Measurements from ENCODE around the gene NUAK1.
A peak's percentile ranks its signal among the peaks of the same experiment; 100 is the strongest.

The NUAK1 gene

GRCh38 chr12:106138633-106139421 lies at the start of gene NUAK1:
Gene NUAK1, minus strand, starts transcription at chr12:106138954. Its CDS starts 301 bp downstream, at chr12:106138653.
- DNase-seq = peak; percentile 35

- DNase-seq = no peak
Measured at GRCh38 chr12:106188256-106188655, 49.5 kb upstream of the NUAK1 start.

GRCh38 chr12:106187842-106188241 lies 49.1 kb upstream of the NUAK1 start:
- DNase-seq = no peak

- DNase-seq = no peak
Measured at GRCh38 chr12:106187155-106187789, 48.5 kb upstream of the NUAK1 start.

- DNase-seq = no peak
Measured at GRCh38 chr12:106183735-106184134, 45.0 kb upstream of the NUAK1 start.

GRCh38 chr12:106181401-106182114 lies 42.8 kb upstream of the NUAK1 start:
- DNase-seq = no peak

GRCh38 chr12:106179086-106179485 lies 40.3 kb upstream of the NUAK1 start:
- no peak for DNase-seq

- no peak for DNase-seq
Measured at GRCh38 chr12:106178562-106178961, 39.8 kb upstream of the NUAK1 start.

- DNase-seq = no peak
Measured at GRCh38 chr12:106176560-106176959, 37.8 kb upstream of the NUAK1 start.

GRCh38 chr12:106174876-106175275 lies 36.1 kb upstream of the NUAK1 start:
- no peak for DNase-seq

- DNase-seq = no peak
Measured at GRCh38 chr12:106173442-106173841, 34.7 kb upstream of the NUAK1 start.

- DNase-seq = no peak
Measured at GRCh38 chr12:106171117-106171750, 32.5 kb upstream of the NUAK1 start.

GRCh38 chr12:106170285-106170684 lies 31.5 kb upstream of the NUAK1 start:
- no peak for DNase-seq

GRCh38 chr12:106163712-106164111 lies 25.0 kb upstream of the NUAK1 start:
- no peak for DNase-seq

- DNase-seq = no peak
Measured at GRCh38 chr12:106161491-106161890, 22.7 kb upstream of the NUAK1 start.

- no peak for DNase-seq
Measured at GRCh38 chr12:106160915-106161314, 22.2 kb upstream of the NUAK1 start.

GRCh38 chr12:106157802-106158201 lies 19.0 kb upstream of the NUAK1 start:
- DNase-seq = no peak

- DNase-seq = no peak
Measured at GRCh38 chr12:106154751-106155273, 16.1 kb upstream of the NUAK1 start.

- DNase-seq = no peak
Measured at GRCh38 chr12:106152334-106152733, 13.6 kb upstream of the NUAK1 start.

GRCh38 chr12:106150555-106150954 lies 11.8 kb upstream of the NUAK1 start:
- DNase-seq = no peak

- no peak for DNase-seq
Measured at GRCh38 chr12:106149096-106149784, 10.5 kb upstream of the NUAK1 start.

- no peak for DNase-seq
Measured at GRCh38 chr12:106147956-106148355, 9.2 kb upstream of the NUAK1 start.

Data from NCI-H510A (cell line).